ENCODE measurements around the gene SGCD.

DNA sequence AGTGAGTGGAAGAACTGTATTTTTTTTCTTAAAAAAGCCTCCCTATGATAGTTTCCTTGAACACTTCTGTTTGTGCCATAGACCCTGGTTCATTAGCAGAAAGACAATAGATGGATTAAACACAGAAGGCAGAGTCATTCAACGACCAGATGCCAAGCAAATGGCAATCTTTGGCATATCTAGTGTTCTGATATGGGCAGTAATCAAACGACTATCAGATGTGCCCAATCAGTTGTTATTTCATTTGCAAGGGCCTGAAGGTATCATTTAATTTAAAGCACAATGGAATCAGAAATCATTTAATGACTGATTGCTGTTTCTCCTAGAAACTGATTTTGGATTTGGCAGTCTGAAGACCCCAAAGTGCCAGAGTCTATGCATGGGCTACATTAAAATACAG is 61.3 kb downstream of the SGCD start:
- TF ChIP-seq, protein P1, sequence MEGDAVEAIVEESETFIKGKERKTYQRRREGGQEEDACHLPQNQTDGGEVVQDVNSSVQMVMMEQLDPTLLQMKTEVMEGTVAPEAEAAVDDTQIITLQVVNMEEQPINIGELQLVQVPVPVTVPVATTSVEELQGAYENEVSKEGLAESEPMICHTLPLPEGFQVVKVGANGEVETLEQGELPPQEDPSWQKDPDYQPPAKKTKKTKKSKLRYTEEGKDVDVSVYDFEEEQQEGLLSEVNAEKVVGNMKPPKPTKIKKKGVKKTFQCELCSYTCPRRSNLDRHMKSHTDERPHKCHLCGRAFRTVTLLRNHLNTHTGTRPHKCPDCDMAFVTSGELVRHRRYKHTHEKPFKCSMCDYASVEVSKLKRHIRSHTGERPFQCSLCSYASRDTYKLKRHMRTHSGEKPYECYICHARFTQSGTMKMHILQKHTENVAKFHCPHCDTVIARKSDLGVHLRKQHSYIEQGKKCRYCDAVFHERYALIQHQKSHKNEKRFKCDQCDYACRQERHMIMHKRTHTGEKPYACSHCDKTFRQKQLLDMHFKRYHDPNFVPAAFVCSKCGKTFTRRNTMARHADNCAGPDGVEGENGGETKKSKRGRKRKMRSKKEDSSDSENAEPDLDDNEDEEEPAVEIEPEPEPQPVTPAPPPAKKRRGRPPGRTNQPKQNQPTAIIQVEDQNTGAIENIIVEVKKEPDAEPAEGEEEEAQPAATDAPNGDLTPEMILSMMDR (optimal IDR thresholded peaks at IDR 0.05 in 1 of 3, IDR thresholded peaks at IDR 0.05 in 1 of 3, conservative IDR thresholded peaks at IDR 0.05 in 1 of 3; ENCODE audit: extremely low read depth in 1 of 3, insufficient read depth in 2 of 3, low read length in 3 of 3), result no peak
- no peak for TF ChIP-seq EZH2 (IDR thresholded peaks at IDR 0.05; ENCODE audit: low read length)
